ENCODE measurements around the gene ETV6. TPM values are rescaled to one million over a fixed set of nuclear protein-coding genes. Genes with fewer than 3 reads are reported as not detected.
A peak's percentile ranks its signal among the peaks of the same experiment; 100 is the strongest.

The ETV6 gene
- total RNA-seq, 2 donors from 2014 or later: 45.9 to 49.0 TPM

GRCh38 chr12:11730299-11731041 lies 81.0 kb downstream of the ETV6 start:
- H3K9me3 Mint-ChIP-seq: no peaks in the 10 kb centered on the region
- H3K4me3 Mint-ChIP-seq: peak overlapping the region; percentile 77
- H3K27me3 Mint-ChIP-seq: no peaks in the 10 kb centered on the region
- H3K27ac Mint-ChIP-seq: peak overlapping the region; percentile 81
- peaks cover 42% of the 10 kb centered on the region for H3K36me3 Mint-ChIP-seq (ENCODE audit: low read depth)
- ATAC-seq (replicated peaks): no peak
- peaks cover 63% of the 10 kb centered on the region for H3K4me1 Mint-ChIP-seq

GRCh38 chr12:11731042-11731357 lies 81.5 kb downstream of the ETV6 start:
- peak; percentile 49 for ATAC-seq (replicated peaks)
- Mint-ChIP-seq H3K4me1 (peaks cover 60% of the 10 kb centered on the region), H3K36me3 (ENCODE audit: low read depth) (peaks cover 42% of the 10 kb centered on the region), H3K4me3 (peak overlapping the region; percentile 77), H3K27me3 (no peaks in the 10 kb centered on the region), H3K27ac (peak overlapping the region; percentile 81), H3K9me3 (no peaks in the 10 kb centered on the region)

- Mint-ChIP-seq H3K27me3 (no peaks in the 10 kb centered on the region), H3K9me3 (no peaks in the 10 kb centered on the region), H3K36me3 (ENCODE audit: low read depth) (peaks cover 42% of the 10 kb centered on the region), H3K27ac (peak overlapping the region; percentile 81), H3K4me3 (peak overlapping the region; percentile 77), H3K4me1 (peaks cover 62% of the 10 kb centered on the region)
- ATAC-seq (replicated peaks): peak; percentile 61
Measured at GRCh38 chr12:11731455-11731854, 82.0 kb downstream of the ETV6 start.

GRCh38 chr12:11732023-11732422 lies 82.5 kb downstream of the ETV6 start:
- peak overlapping the region; percentile 81 for H3K27ac Mint-ChIP-seq
- peak overlapping the region; percentile 77 for H3K4me3 Mint-ChIP-seq
- ATAC-seq (replicated peaks): peak; percentile 4
- H3K9me3 Mint-ChIP-seq: no peaks in the 10 kb centered on the region
- no peaks in the 10 kb centered on the region for H3K27me3 Mint-ChIP-seq
- H3K36me3 Mint-ChIP-seq (ENCODE audit: low read depth): peaks cover 42% of the 10 kb centered on the region
- peaks cover 62% of the 10 kb centered on the region for H3K4me1 Mint-ChIP-seq

- peaks cover 59% of the 10 kb centered on the region for H3K4me1 Mint-ChIP-seq
- H3K4me3 Mint-ChIP-seq: peak overlapping the region; percentile 77
- peak overlapping the region; percentile 81 for H3K27ac Mint-ChIP-seq
- no peaks in the 10 kb centered on the region for H3K9me3 Mint-ChIP-seq
- H3K36me3 Mint-ChIP-seq (ENCODE audit: low read depth): peaks cover 42% of the 10 kb centered on the region
- no peaks in the 10 kb centered on the region for H3K27me3 Mint-ChIP-seq
- peak; percentile 22 for ATAC-seq (replicated peaks)
Measured at GRCh38 chr12:11732715-11733114, 83.2 kb downstream of the ETV6 start.

GRCh38 chr12:11734580-11735180 lies 85.2 kb downstream of the ETV6 start:
- Mint-ChIP-seq H3K36me3 (ENCODE audit: low read depth) (peaks cover 43% of the 10 kb centered on the region), H3K4me3 (no peak overlapping the region), H3K4me1 (peaks cover 59% of the 10 kb centered on the region), H3K27me3 (no peaks in the 10 kb centered on the region), H3K27ac (no peak overlapping the region), H3K9me3 (no peaks in the 10 kb centered on the region)
- ATAC-seq (replicated peaks): no peak

GRCh38 chr12:11738450-11738849 lies 89.0 kb downstream of the ETV6 start:
- H3K9me3 Mint-ChIP-seq: no peaks in the 10 kb centered on the region
- peaks cover 51% of the 10 kb centered on the region for H3K4me1 Mint-ChIP-seq
- peaks cover 34% of the 10 kb centered on the region for H3K36me3 Mint-ChIP-seq (ENCODE audit: low read depth)
- no peaks in the 10 kb centered on the region for H3K27me3 Mint-ChIP-seq
- no peak overlapping the region for H3K27ac Mint-ChIP-seq
- ATAC-seq (replicated peaks): no peak
- H3K4me3 Mint-ChIP-seq: no peak overlapping the region

- Mint-ChIP-seq H3K4me3 (peak overlapping the region; percentile 4), H3K9me3 (no peaks in the 10 kb centered on the region), H3K27ac (peak overlapping the region; percentile 6), H3K36me3 (ENCODE audit: low read depth) (peaks cover 22% of the 10 kb centered on the region), H3K27me3 (no peaks in the 10 kb centered on the region), H3K4me1 (peaks cover 51% of the 10 kb centered on the region)
- no peak for ATAC-seq (replicated peaks)
Measured at GRCh38 chr12:11739980-11740577, 90.6 kb downstream of the ETV6 start.

GRCh38 chr12:11741434-11742092 lies 92.1 kb downstream of the ETV6 start:
- Mint-ChIP-seq H3K4me1 (peaks cover 59% of the 10 kb centered on the region), H3K36me3 (ENCODE audit: low read depth) (peaks cover 20% of the 10 kb centered on the region), H3K9me3 (no peaks in the 10 kb centered on the region), H3K27ac (peak overlapping the region; percentile 41), H3K4me3 (no peak overlapping the region), H3K27me3 (no peaks in the 10 kb centered on the region)
- no peak for ATAC-seq (replicated peaks)

GRCh38 chr12:11743423-11744409 lies 94.2 kb downstream of the ETV6 start:
- ATAC-seq (replicated peaks): no peak
- no peaks in the 10 kb centered on the region for H3K9me3 Mint-ChIP-seq
- peaks cover 50% of the 10 kb centered on the region for H3K4me1 Mint-ChIP-seq
- H3K27ac Mint-ChIP-seq: peak overlapping the region; percentile 58
- H3K36me3 Mint-ChIP-seq (ENCODE audit: low read depth): peaks cover 25% of the 10 kb centered on the region
- no peaks in the 10 kb centered on the region for H3K27me3 Mint-ChIP-seq
- no peak overlapping the region for H3K4me3 Mint-ChIP-seq

- Mint-ChIP-seq H3K4me3 (no peak overlapping the region), H3K27me3 (no peaks in the 10 kb centered on the region), H3K4me1 (peaks cover 50% of the 10 kb centered on the region), H3K9me3 (no peaks in the 10 kb centered on the region), H3K36me3 (ENCODE audit: low read depth) (peaks cover 21% of the 10 kb centered on the region), H3K27ac (no peak overlapping the region)
- ATAC-seq (replicated peaks): no peak
Measured at GRCh38 chr12:11744410-11744801, 94.9 kb downstream of the ETV6 start.

GRCh38 chr12:11745113-11745512 lies 95.6 kb downstream of the ETV6 start:
- ATAC-seq (replicated peaks): no peak
- no peak overlapping the region for H3K4me3 Mint-ChIP-seq
- no peaks in the 10 kb centered on the region for H3K27me3 Mint-ChIP-seq
- H3K9me3 Mint-ChIP-seq: no peaks in the 10 kb centered on the region
- H3K27ac Mint-ChIP-seq: no peak overlapping the region
- peaks cover 55% of the 10 kb centered on the region for H3K4me1 Mint-ChIP-seq
- H3K36me3 Mint-ChIP-seq (ENCODE audit: low read depth): peaks cover 26% of the 10 kb centered on the region

GRCh38 chr12:11746024-11746771 lies 96.7 kb downstream of the ETV6 start:
- no peak overlapping the region for H3K27ac Mint-ChIP-seq
- ATAC-seq (replicated peaks): peak; percentile 46
- no peaks in the 10 kb centered on the region for H3K9me3 Mint-ChIP-seq

More at GRCh38 chr12:11746024-11746771, 96.7 kb downstream of the ETV6 start:
- Mint-ChIP-seq H3K36me3 (ENCODE audit: low read depth) (peaks cover 32% of the 10 kb centered on the region), H3K4me1 (peaks cover 48% of the 10 kb centered on the region), H3K4me3 (no peak overlapping the region), H3K27me3 (no peaks in the 10 kb centered on the region)
